ENCODE results near the gene UBE2D1. TPM values are rescaled to one million over a fixed set of nuclear protein-coding genes. Genes with fewer than 3 reads are reported as not detected.

The UBE2D1 gene
- total and polyA plus RNA-seq, 2 of the 4 experiments (the other 2 are of a cell fraction), result 9.1 to 9.7 TPM

DNA sequence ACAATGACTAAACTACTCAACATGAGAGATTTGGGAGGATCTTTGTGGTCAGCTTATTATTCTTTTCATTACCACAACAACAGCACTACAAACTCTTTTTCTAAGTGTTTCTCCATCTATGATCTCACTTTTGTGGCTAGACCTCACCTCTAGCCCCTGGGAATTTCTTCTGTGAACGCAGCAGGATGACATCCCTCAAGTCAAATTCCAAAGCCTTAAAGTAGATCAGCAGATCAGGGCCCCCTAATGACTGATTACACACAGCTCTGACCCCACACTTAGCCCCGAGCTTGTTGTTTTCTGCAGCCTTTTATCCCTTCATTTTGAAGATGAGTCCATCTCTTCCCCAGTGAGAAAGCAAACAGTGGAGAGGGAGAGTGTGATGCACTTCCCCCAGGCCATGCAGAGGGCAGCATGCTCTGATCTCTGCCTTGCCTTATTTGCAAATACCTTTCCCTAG lies 77.7 kb downstream of the UBE2D1 start:
- H3K9me3 ChIP-seq (ENCODE audit: control insufficient read depth, insufficient read depth, low read length), result no peaks in the 10 kb centered on the region
- no TSS peak for BruUV-seq (replicated peaks)
- H3K27ac ChIP-seq (ENCODE audit: insufficient read depth, low read length), result no peak overlapping the region
- H3K14ac ChIP-seq (replicated peaks; ENCODE audit: low read depth, low read length), result no peak overlapping the region
- H4K8ac ChIP-seq (ENCODE audit: low read depth in 2 of 2, low read length in 2 of 2), result no peak overlapping the region; a peak in 1 of 4 replicates
- no peak overlapping the region for H2BK20ac ChIP-seq (ENCODE audit: low read depth, low read length)
- H3K36me3 ChIP-seq (ENCODE audit: control insufficient read depth, insufficient read depth, low read length), result no peaks in the 10 kb centered on the region
- intact Hi-C loops (cut with micrococcal nuclease) (loop anchor here (5.0 kb wide), 2 partner anchors 230 to 770 kb away; no protein-coding TSS in a partner anchor), in situ Hi-C loops (cut with MboI; ENCODE audit: low sequenced_read_pairs) (loop anchor here (10.0 to 25.0 kb wide), 2 partner anchors 372 to 800 kb away; no protein-coding TSS in a partner anchor), dilution Hi-C loops (cut with HindIII; ENCODE audit: low sequenced_read_pairs, unreplicated experiment) (no loop called here)
- H3K23ac ChIP-seq (ENCODE audit: low read depth, low read length), result no peak overlapping the region
- H2AFZ ChIP-seq (replicated peaks; ENCODE audit: low read length, poor library complexity), result no peak overlapping the region
- H3K4me3 ChIP-seq (ENCODE audit: insufficient read depth, low read depth, low read length), result no peak overlapping the region
- H2BK15ac ChIP-seq (ENCODE audit: low read depth, low read length), result no peak overlapping the region
- ChIA-PET POLR2A (ENCODE audit: unreplicated experiment) (no interaction called here), CTCF (interaction anchor here (0.8 to 1.3 kb wide), 3 partner anchors 97 to 331 kb away, joined by 3 to 6 read pairs (median 3); no protein-coding TSS in a partner anchor)
- no peak overlapping the region for H3K4ac ChIP-seq (ENCODE audit: low read depth, low read length)
- no peak overlapping the region for H4K5ac ChIP-seq (ENCODE audit: low read depth, low read length)
- no peak overlapping the region for H4K91ac ChIP-seq (ENCODE audit: insufficient read depth, low read depth, low read length)
- H2AK9ac ChIP-seq (replicated peaks; ENCODE audit: low read depth, low read length, poor library complexity), result no peak overlapping the region
- H4K20me1 ChIP-seq (ENCODE audit: insufficient read depth, low read length), result no peaks in the 10 kb centered on the region
- H2BK120ac ChIP-seq (ENCODE audit: low read depth, low read length), result no peak overlapping the region
- DNase-seq, result peak; percentile 63
- peaks cover 3% of the 10 kb centered on the region for H3K9me1 ChIP-seq (ENCODE audit: insufficient read depth, low read length)
- TF ChIP-seq MXI1 (IDR thresholded peaks at IDR 0.05; ENCODE audit: borderline replicate concordance, low read depth, low read length) (no peak), CEBPB (IDR thresholded peaks at IDR 0.05; ENCODE audit: low read depth, low read length) (no peak), ELK1 (IDR thresholded peaks at IDR 0.05; ENCODE audit: borderline replicate concordance, low read depth, low read length) (no peak), MAFK (IDR thresholded peaks at IDR 0.05; ENCODE audit: low read depth, low read length) (no peak), CHD1 (IDR thresholded peaks at IDR 0.05; ENCODE audit: low read depth, low read length) (no peak), RFX5 (IDR thresholded peaks at IDR 0.05; ENCODE audit: low read depth, low read length) (no peak), POLR2A (IDR thresholded peaks at IDR 0.05; ENCODE audit: low read depth, low read length) (no peak), BHLHE40 (IDR thresholded peaks at IDR 0.05; ENCODE audit: low read depth, low read length) (no peak), MAZ (IDR thresholded peaks at IDR 0.05; ENCODE audit: borderline replicate concordance, low read depth, low read length) (no peak)
- TF ChIP-seq, protein P1, sequence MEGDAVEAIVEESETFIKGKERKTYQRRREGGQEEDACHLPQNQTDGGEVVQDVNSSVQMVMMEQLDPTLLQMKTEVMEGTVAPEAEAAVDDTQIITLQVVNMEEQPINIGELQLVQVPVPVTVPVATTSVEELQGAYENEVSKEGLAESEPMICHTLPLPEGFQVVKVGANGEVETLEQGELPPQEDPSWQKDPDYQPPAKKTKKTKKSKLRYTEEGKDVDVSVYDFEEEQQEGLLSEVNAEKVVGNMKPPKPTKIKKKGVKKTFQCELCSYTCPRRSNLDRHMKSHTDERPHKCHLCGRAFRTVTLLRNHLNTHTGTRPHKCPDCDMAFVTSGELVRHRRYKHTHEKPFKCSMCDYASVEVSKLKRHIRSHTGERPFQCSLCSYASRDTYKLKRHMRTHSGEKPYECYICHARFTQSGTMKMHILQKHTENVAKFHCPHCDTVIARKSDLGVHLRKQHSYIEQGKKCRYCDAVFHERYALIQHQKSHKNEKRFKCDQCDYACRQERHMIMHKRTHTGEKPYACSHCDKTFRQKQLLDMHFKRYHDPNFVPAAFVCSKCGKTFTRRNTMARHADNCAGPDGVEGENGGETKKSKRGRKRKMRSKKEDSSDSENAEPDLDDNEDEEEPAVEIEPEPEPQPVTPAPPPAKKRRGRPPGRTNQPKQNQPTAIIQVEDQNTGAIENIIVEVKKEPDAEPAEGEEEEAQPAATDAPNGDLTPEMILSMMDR (conservative IDR thresholded peaks at IDR 0.05; ENCODE audit: low read depth, low read length), result no peak
- no peak overlapping the region for H3K56ac ChIP-seq (ENCODE audit: extremely low read depth, insufficient read depth, low read length)
- no peak overlapping the region for H2AK5ac ChIP-seq (ENCODE audit: low read depth, low read length)
- H3K18ac ChIP-seq (ENCODE audit: low read depth, low read length), result no peak overlapping the region
- no CpG with 5 or more reads among the region's 2 CpGs for WGBS, 2 experiments (ENCODE audit: extremely low coverage in 2 of 2, insufficient read length in 1 of 2)
- peaks cover 5% of the 10 kb centered on the region for H3K4me1 ChIP-seq (ENCODE audit: control insufficient read depth, insufficient read depth, low read length)
- no peak overlapping the region for H2BK5ac ChIP-seq (ENCODE audit: low read depth, low read length, poor library complexity, severe bottlenecking)
- H3K9ac ChIP-seq (ENCODE audit: low read depth, low read length), result no peak overlapping the region
- H3K4me2 ChIP-seq (ENCODE audit: low read depth, low read length), result no peak overlapping the region
- no peaks in the 10 kb centered on the region for H3K27me3 ChIP-seq (ENCODE audit: control insufficient read depth, insufficient read depth, low read length)
- H3K79me1 ChIP-seq (ENCODE audit: low read depth in 1 of 2, low read length in 2 of 2), result no peaks in the 10 kb centered on the region
- ATAC-seq (ENCODE audit: low read depth), result peak; percentile 38
